ENCODE measurements around the gene C12orf60. TPM values are rescaled to one million over a fixed set of nuclear protein-coding genes. Genes with fewer than 3 reads are reported as not detected.

C12orf60 gene
- total RNA-seq, 2 experiments from 2014 or later, result 1.4 to 1.5 TPM

GRCh38 chr12:14850929-14851663 is 47.6 kb downstream of the C12orf60 start:
- ChIA-PET POLR2A (interaction anchor here (0.6 kb wide), 1 partner anchor 120 kb away, joined by 3 read pairs; no protein-coding TSS in a partner anchor), CTCF (interaction anchor here (1.4 kb wide), 1 partner anchor 9 kb away, joined by 5 read pairs; no protein-coding TSS in a partner anchor)
- Mint-ChIP-seq H3K27me3 (ENCODE audit: low read depth) (no peaks in the 10 kb centered on the region), H3K36me3 (ENCODE audit: low read depth) (no peaks in the 10 kb centered on the region), H3K4me1 (ENCODE audit: low read depth) (peaks cover 3% of the 10 kb centered on the region), H3K4me3 (no peak overlapping the region), H3K27ac (no peak overlapping the region), H3K9me3 (ENCODE audit: insufficient read depth) (no peaks in the 10 kb centered on the region)
- ATAC-seq (no peak), DNase-seq (no peak)

- CTCF ChIA-PET, result interaction anchor here (0.8 to 2.1 kb wide), 3 partner anchors 8 to 368 kb away, joined by 3 to 10 read pairs (median 4); partner anchors contain the start of gene RERG
- no peaks in the 10 kb centered on the region for H3K36me3 Mint-ChIP-seq (ENCODE audit: low read depth)
- ATAC-seq (no peak), DNase-seq (no peak)
- no peaks in the 10 kb centered on the region for H3K27me3 Mint-ChIP-seq (ENCODE audit: low read depth)
- H3K9me3 Mint-ChIP-seq (ENCODE audit: insufficient read depth), result no peaks in the 10 kb centered on the region
- no peak overlapping the region for H3K27ac Mint-ChIP-seq
- POLR2A ChIA-PET, result no interaction called here
- H3K4me1 Mint-ChIP-seq (ENCODE audit: low read depth), result no peaks in the 10 kb centered on the region
- H3K4me3 Mint-ChIP-seq, result no peak overlapping the region
Observed at GRCh38 chr12:14852880-14853279, 49.4 kb downstream of the C12orf60 start.

- no peak overlapping the region for H3K27ac Mint-ChIP-seq
- H3K36me3 Mint-ChIP-seq (ENCODE audit: low read depth), result no peaks in the 10 kb centered on the region
- CTCF ChIA-PET, result interaction anchor here (2.1 kb wide), 1 partner anchor 141 kb away, joined by 10 read pairs; no protein-coding TSS in a partner anchor
- no peak overlapping the region for H3K4me3 Mint-ChIP-seq
- no peaks in the 10 kb centered on the region for H3K4me1 Mint-ChIP-seq (ENCODE audit: low read depth)
- POLR2A ChIA-PET, result no interaction called here
- DNase-seq (no peak), ATAC-seq (no peak)
- H3K9me3 Mint-ChIP-seq (ENCODE audit: insufficient read depth), result no peaks in the 10 kb centered on the region
- H3K27me3 Mint-ChIP-seq (ENCODE audit: low read depth), result no peaks in the 10 kb centered on the region
Observed at GRCh38 chr12:14853961-14854360, 50.5 kb downstream of the C12orf60 start.

- Mint-ChIP-seq H3K4me3 (no peak overlapping the region), H3K4me1 (ENCODE audit: low read depth) (no peaks in the 10 kb centered on the region), H3K27me3 (ENCODE audit: low read depth) (no peaks in the 10 kb centered on the region), H3K9me3 (ENCODE audit: insufficient read depth) (peaks cover 6% of the 10 kb centered on the region), H3K36me3 (ENCODE audit: low read depth) (peaks cover 4% of the 10 kb centered on the region), H3K27ac (no peak overlapping the region)
- CTCF ChIA-PET, result no interaction called here
- DNase-seq, result no peak
- POLR2A ChIA-PET, result no interaction called here
- ATAC-seq, result no peak
Observed at GRCh38 chr12:14854586-14855183, 51.2 kb downstream of the C12orf60 start.

GRCh38 chr12:14858513-14858912 is 55.0 kb downstream of the C12orf60 start:
- ChIA-PET POLR2A (no interaction called here), CTCF (no interaction called here)
- Mint-ChIP-seq H3K9me3 (ENCODE audit: insufficient read depth) (peaks cover 13% of the 10 kb centered on the region), H3K36me3 (ENCODE audit: low read depth) (peaks cover 6% of the 10 kb centered on the region), H3K27me3 (ENCODE audit: low read depth) (no peaks in the 10 kb centered on the region), H3K27ac (no peak overlapping the region), H3K4me3 (no peak overlapping the region), H3K4me1 (ENCODE audit: low read depth) (no peaks in the 10 kb centered on the region)
- ATAC-seq (no peak), DNase-seq (no peak)

GRCh38 chr12:14860490-14860889 is 57.0 kb downstream of the C12orf60 start:
- Mint-ChIP-seq H3K9me3 (ENCODE audit: insufficient read depth) (peaks cover 13% of the 10 kb centered on the region), H3K4me3 (no peak overlapping the region), H3K27me3 (ENCODE audit: low read depth) (no peaks in the 10 kb centered on the region), H3K36me3 (ENCODE audit: low read depth) (peaks cover 6% of the 10 kb centered on the region), H3K4me1 (ENCODE audit: low read depth) (no peaks in the 10 kb centered on the region), H3K27ac (no peak overlapping the region)
- DNase-seq, result no peak
- ChIA-PET CTCF (interaction anchor here (0.8 to 1.3 kb wide), 2 partner anchors 10 to 13 kb away, joined by 3 to 5 read pairs; no protein-coding TSS in a partner anchor), POLR2A (interaction anchor here (0.6 kb wide), 1 partner anchor 34 kb away, joined by 6 read pairs; no protein-coding TSS in a partner anchor)
- no peak for ATAC-seq

GRCh38 chr12:14868916-14869506 is 65.5 kb downstream of the C12orf60 start:
- ChIA-PET POLR2A (no interaction called here), CTCF (interaction anchor here (1.0 kb wide), 1 partner anchor 127 kb away, joined by 4 read pairs; no protein-coding TSS in a partner anchor)
- Mint-ChIP-seq H3K27ac (no peak overlapping the region), H3K9me3 (ENCODE audit: insufficient read depth) (no peaks in the 10 kb centered on the region), H3K27me3 (ENCODE audit: low read depth) (peaks cover 2% of the 10 kb centered on the region), H3K4me3 (no peak overlapping the region), H3K36me3 (ENCODE audit: low read depth) (no peaks in the 10 kb centered on the region), H3K4me1 (ENCODE audit: low read depth) (no peaks in the 10 kb centered on the region)
- ATAC-seq, result no peak
- no peak for DNase-seq

- no peaks in the 10 kb centered on the region for H3K36me3 Mint-ChIP-seq (ENCODE audit: low read depth)
- H3K27me3 Mint-ChIP-seq (ENCODE audit: low read depth), result no peaks in the 10 kb centered on the region
- H3K4me3 Mint-ChIP-seq, result no peak overlapping the region
- H3K9me3 Mint-ChIP-seq (ENCODE audit: insufficient read depth), result no peaks in the 10 kb centered on the region
- H3K4me1 Mint-ChIP-seq (ENCODE audit: low read depth), result no peaks in the 10 kb centered on the region
- POLR2A ChIA-PET, result no interaction called here
- CTCF ChIA-PET, result no interaction called here
- ATAC-seq, result no peak
- no peak overlapping the region for H3K27ac Mint-ChIP-seq
- DNase-seq, result no peak
Observed at GRCh38 chr12:14871247-14871646, 67.8 kb downstream of the C12orf60 start.

- Mint-ChIP-seq H3K4me1 (ENCODE audit: low read depth) (no peaks in the 10 kb centered on the region), H3K27ac (no peak overlapping the region), H3K4me3 (no peak overlapping the region), H3K9me3 (ENCODE audit: insufficient read depth) (no peaks in the 10 kb centered on the region), H3K27me3 (ENCODE audit: low read depth) (no peaks in the 10 kb centered on the region), H3K36me3 (ENCODE audit: low read depth) (no peaks in the 10 kb centered on the region)
- no peak for ATAC-seq
- ChIA-PET POLR2A (no interaction called here), CTCF (no interaction called here)
- no peak for DNase-seq
Observed at GRCh38 chr12:14871886-14872285, 68.4 kb downstream of the C12orf60 start.

GRCh38 chr12:14873440-14874185 is 70.1 kb downstream of the C12orf60 start:
- Mint-ChIP-seq H3K27me3 (ENCODE audit: low read depth) (no peaks in the 10 kb centered on the region), H3K36me3 (ENCODE audit: low read depth) (no peaks in the 10 kb centered on the region), H3K4me3 (no peak overlapping the region), H3K4me1 (ENCODE audit: low read depth) (no peaks in the 10 kb centered on the region), H3K27ac (no peak overlapping the region), H3K9me3 (ENCODE audit: insufficient read depth) (no peaks in the 10 kb centered on the region)
- no peak for DNase-seq
- no peak for ATAC-seq
- POLR2A ChIA-PET, result no interaction called here
- CTCF ChIA-PET, result interaction anchor here (1.1 to 1.5 kb wide), 2 partner anchors 14 to 122 kb away, joined by 4 to 5 read pairs; no protein-coding TSS in a partner anchor
